GM12873 (cell line): ENCODE data around the gene LLPH.
A peak's percentile ranks its signal among the peaks of the same experiment; 100 is the strongest.

Experiments used
- CTCF ChIP-seq: IDR thresholded peaks from 2 replicates; pipeline ENCODE4 v1.5.1; 2012; ENCODE audit warnings: low read depth, mild to moderate bottlenecking, moderate library complexity, low read length, control low read depth; ENCODE audit not compliant: insufficient read depth; ENCODE audit errors: missing control alignments

Gene LLPH

DNA sequence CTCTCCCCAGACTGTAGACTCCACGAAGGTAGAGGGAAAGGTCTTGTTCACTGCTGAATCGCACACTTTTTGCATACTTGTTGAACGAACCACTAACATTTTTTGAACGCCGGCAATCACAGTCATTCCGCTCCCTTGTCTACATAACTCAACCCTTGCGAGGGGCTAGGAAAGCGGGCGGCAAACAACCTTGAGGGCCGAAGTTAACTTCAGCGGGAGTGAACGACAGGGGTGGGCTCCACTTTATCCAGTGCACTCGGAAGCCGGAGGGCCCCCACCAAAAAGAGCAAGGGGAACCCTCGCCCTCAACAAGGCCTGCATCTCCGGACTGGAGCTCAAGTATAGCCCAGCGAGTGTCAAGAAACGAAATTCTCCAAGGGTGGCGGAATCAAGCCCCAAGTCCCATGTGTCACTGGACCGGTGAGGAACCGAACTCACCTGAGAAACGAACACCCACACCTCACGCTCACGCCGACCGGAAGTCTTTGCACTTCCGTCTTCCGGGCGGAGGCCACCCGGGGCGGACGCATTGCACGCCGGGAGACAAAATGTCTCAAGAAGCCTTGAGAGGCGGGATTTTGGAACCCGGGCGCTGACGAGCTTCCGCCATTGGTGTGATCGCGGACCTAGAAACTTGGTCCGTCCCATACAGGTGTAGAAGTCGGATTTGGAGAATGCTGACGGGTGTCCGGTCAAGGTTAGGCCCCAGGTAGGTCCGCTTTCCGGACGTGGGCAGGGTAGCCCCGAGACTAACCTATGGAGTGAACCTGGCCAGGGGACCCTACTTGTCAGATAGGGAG, at the start of gene LLPH:
Gene LLPH, minus strand, starts transcription at position 484 of the 800 bp plus-strand sequence. CDS start 1,644 bp downstream, outside the sequence.
- no peak for TF ChIP-seq CTCF

DNA sequence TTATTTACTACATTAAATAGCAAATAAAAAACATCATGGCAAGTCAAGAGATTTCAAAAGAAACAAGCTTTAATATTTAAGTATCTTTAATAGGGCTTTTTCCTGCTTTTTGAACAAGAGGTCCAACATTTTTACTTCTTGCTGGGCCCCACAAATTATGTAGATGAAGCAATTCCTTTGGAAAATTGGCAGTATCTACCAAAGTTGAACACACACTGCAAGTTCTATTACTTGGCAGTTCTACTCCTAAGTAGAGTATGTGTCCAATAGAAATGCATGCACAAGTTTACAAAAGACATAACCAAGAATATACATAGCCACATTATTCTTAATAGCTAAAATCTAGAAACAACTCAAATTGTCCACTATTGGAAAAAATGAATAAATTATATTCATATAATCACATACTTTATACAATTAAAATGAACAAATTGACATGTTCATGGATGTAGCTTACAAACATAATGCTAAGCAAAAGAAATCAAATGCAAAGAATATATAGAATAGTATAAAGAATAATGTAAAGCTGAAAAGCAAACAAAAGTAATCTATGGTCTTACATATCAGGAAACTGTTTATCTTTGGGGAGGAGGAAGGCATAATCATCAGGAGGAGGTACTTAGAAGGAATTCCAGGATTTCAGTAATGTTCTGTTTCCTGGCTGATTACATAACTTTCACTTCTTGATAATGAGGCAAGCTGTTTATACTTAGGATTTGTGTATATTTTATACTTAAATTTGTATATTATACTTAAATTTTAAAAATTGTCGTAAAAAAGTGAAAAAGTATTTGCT, 45.8 kb upstream of the LLPH start:
- no peak for TF ChIP-seq CTCF

DNA sequence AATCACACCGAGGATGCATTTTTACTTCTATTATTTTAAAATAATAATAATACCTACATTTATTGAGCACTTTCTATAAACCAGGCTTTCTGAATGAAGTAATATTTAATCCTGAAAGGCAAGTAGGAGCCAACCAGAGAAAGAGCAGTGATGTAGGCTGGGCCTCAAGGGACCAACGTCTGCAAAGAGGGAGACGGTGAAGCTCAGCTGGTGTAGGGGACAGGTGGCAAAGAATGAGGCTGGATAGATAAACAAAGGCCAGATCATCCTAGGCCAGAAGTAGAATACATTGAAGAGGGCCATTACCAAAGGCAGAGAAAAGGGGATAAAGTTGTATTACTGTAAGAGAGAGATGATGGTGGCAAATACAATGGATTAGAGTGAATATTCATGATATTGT, 40.1 kb upstream of the LLPH start:
- no peak for TF ChIP-seq CTCF

DNA sequence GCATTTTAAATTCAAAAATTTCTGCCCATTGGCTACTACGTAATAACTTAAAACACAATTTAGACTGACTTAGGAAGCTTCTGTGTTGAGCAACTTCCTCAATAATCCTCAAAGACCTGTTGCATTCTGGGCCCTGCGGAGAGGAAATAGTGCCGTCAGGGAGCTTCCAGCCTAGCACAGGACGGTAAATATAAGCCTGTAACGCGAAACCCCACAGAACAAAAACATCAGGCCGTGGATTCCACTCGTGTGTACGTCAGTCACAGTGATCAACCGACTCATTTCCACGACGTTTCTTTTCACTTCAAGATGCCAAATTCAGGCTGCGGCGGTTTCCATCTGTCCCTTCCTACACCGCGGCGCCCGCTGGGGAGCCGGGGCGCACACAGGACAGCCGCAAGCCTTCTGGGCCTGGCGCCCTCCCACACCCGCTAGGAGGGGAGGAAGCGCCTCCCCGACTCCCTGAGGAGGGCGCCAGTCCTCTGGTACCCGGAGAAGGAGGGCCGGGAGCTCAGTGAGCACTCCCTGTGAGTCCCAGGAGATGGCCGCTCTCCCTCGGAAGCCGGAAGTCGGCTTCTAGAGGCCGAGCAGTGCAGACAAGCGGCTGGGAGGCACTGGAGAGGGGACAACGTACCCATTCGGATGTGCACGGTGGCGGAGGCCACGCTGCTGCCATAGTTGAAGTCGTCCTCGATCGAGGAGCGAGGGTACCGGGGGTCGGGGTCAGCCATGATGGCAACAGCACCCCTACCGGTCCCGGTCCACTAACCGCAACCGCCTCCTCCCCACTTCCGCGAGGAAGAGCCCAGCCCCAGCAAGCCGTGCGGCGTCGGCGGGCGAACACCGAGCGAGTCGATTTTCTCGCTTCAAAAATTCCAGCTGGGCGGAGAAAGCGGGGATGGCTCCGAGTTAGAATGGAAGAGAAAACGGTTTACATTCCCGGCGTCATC, 38.9 kb upstream of the LLPH start, which contains the start of gene TMBIM4:
Gene TMBIM4, minus strand, starts transcription at position 776 of the 950 bp plus-strand sequence. Its CDS starts 45 bp downstream, at position 731.
- TF ChIP-seq CTCF = peak; percentile 48

DNA sequence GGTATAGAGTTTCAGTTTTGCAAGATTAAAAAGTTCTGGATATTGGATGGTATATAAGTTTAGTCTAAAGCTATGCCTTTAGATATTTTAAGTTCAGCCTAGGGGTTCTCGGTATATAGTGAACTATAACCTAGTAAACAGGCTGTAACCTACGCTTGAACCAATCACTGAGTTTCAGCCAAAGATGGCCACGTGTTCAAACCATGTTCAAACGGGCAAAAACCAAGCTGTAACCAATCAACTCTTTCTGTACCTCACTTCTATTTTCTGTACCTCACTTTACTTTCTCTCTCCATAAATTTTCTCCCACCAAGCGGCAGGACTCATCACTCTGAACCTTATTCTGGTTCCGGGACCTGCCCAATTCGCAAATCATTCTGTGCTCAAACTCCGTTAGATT, 37.9 kb upstream of the LLPH start:
- TF ChIP-seq CTCF = no peak

DNA sequence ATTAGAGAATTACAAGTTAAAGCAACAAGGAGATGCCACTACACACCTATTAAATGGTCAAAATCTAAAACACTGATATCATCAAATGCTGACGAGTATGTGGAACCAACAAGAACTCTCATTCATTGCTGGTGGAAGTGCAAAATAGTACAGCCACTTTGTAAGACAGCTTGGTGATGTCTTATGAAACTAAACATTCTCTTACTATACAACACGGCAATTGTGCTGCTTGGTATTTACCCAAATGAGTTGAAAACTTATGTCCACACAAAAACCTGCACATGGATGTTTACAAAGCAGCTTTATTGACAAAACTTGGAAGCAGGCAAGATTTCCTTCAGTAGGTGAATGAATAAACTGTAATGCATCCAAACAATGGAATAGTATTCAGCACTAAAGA, 36.0 kb upstream of the LLPH start:
- no peak for TF ChIP-seq CTCF
